H9 (cell line): ENCODE data around the gene HPCAL1. TPM values are rescaled to one million over a fixed set of nuclear protein-coding genes. Genes with fewer than 3 reads are reported as not detected.
A peak's percentile ranks its signal among the peaks of the same experiment; 100 is the strongest.

Experiments
- DNase-seq: peaks from one replicate; pipeline ENCODE4 v3.0.0-alpha.2; 2017
- H2AFZ ChIP-seq: one replicate; pipeline ENCODE4 v1.6.1; 2013; ENCODE audit warnings: mild to moderate bottlenecking, low read length, control low read depth, moderate library complexity
- H2AK5ac ChIP-seq: 2 replicates; pipeline ENCODE4 v1.6.1; 2013; ENCODE audit warnings: low read length, control low read depth, mixed read lengths; ENCODE audit not compliant: insufficient read length
- H2BK120ac ChIP-seq: one replicate; pipeline ENCODE4 v1.6.1; 2013; ENCODE audit warnings: low read depth, mild to moderate bottlenecking, low read length, control low read depth, inconsistent platforms; ENCODE audit not compliant: poor library complexity, severe bottlenecking
- H2BK12ac ChIP-seq: 2 replicates; pipeline ENCODE4 v1.6.1; 2013; ENCODE audit warnings: low read length, control low read depth, mixed read lengths, low read depth; ENCODE audit not compliant: insufficient read length
- H2BK15ac ChIP-seq: 2 replicates; pipeline ENCODE4 v1.6.1; 2013; ENCODE audit warnings: low read depth, low read length, control low read depth
- H2BK20ac ChIP-seq: one replicate; pipeline ENCODE4 v1.6.1; 2013; ENCODE audit warnings: low read depth, mild to moderate bottlenecking, low read length, control low read depth, inconsistent platforms; ENCODE audit not compliant: poor library complexity, severe bottlenecking
- H2BK5ac ChIP-seq: 2 replicates; pipeline ENCODE4 v1.6.1; 2013; ENCODE audit warnings: low read length, control low read depth, mixed read lengths; ENCODE audit not compliant: insufficient read length
- H3K14ac ChIP-seq: 2 replicates; pipeline ENCODE4 v1.6.1; 2013; ENCODE audit warnings: low read length, control low read depth; ENCODE audit not compliant: insufficient read depth
- H3K18ac ChIP-seq: 2 replicates; pipeline ENCODE4 v1.6.1; 2013; ENCODE audit warnings: low read depth, mild to moderate bottlenecking, mixed read lengths, low read length, control low read depth; ENCODE audit not compliant: insufficient read length
- H3K23ac ChIP-seq: 2 replicates; pipeline ENCODE4 v1.6.1; 2013; ENCODE audit warnings: low read length, control low read depth, mixed read lengths, low read depth; ENCODE audit not compliant: insufficient read length
- H3K23me2 ChIP-seq: 2 replicates; pipeline ENCODE4 v1.6.1; 2013; ENCODE audit warnings: low read depth, mild to moderate bottlenecking, mixed read lengths, low read length, control low read depth; ENCODE audit not compliant: insufficient read length, poor library complexity, severe bottlenecking
- H3K27ac ChIP-seq: 2 replicates; pipeline ENCODE4 v1.5.1; 2013; ENCODE audit warnings: low read length, control low read depth, mixed read lengths, low read depth; ENCODE audit not compliant: insufficient read length
- H3K27me3 ChIP-seq: 2 replicates; pipeline ENCODE4 v1.6.1; 2013; ENCODE audit warnings: low read length, control low read depth, inconsistent platforms; ENCODE audit not compliant: insufficient read depth
- H3K4ac ChIP-seq: 2 replicates; pipeline ENCODE4 v1.6.1; 2013; ENCODE audit warnings: low read depth, mild to moderate bottlenecking, control low read depth, inconsistent platforms, low read length, moderate library complexity
- H3K4me1 ChIP-seq: 2 replicates; pipeline ENCODE4 v1.6.1; 2013; ENCODE audit warnings: low read length, control low read depth, inconsistent platforms; ENCODE audit not compliant: insufficient read depth
- H3K4me2 ChIP-seq: 2 replicates; pipeline ENCODE4 v1.6.1; 2013; ENCODE audit warnings: low read length, control low read depth, mixed read lengths; ENCODE audit not compliant: insufficient read length, insufficient read depth
- H3K56ac ChIP-seq: 2 replicates; pipeline ENCODE4 v1.6.1; 2013; ENCODE audit warnings: low read depth, mild to moderate bottlenecking, mixed read lengths, low read length, control low read depth; ENCODE audit not compliant: insufficient read length
- H3K79me1 ChIP-seq: 2 replicates; pipeline ENCODE4 v1.6.1; 2013; ENCODE audit warnings: low read depth, mild to moderate bottlenecking, moderate library complexity, low read length, control low read depth, inconsistent platforms; ENCODE audit not compliant: insufficient read depth, poor library complexity, severe bottlenecking
- H3K79me2 ChIP-seq: 2 replicates; pipeline ENCODE4 v1.6.1; 2013; ENCODE audit warnings: low read length, control low read depth, inconsistent platforms; ENCODE audit not compliant: insufficient read depth
- H3K9ac ChIP-seq: 2 replicates; pipeline ENCODE4 v1.6.1; 2013; ENCODE audit warnings: low read length, control low read depth, mixed read lengths; ENCODE audit not compliant: insufficient read length; ENCODE audit errors: extremely low read depth
- H3K9me3 ChIP-seq: one replicate; pipeline ENCODE4 v1.6.1; 2013; ENCODE audit warnings: low read depth, low read length, inconsistent platforms; ENCODE audit not compliant: control insufficient read depth
- H3T11ph ChIP-seq: one replicate; pipeline ENCODE4 v1.6.1; 2013; ENCODE audit warnings: mild to moderate bottlenecking, low read length, control low read depth, inconsistent platforms
- H4K20me1 ChIP-seq: one replicate; pipeline ENCODE4 v1.6.1; 2013; ENCODE audit not compliant: control insufficient read depth, insufficient read length, insufficient read depth
- H4K5ac ChIP-seq: 2 replicates; pipeline ENCODE4 v1.6.1; 2013; ENCODE audit warnings: low read depth, mild to moderate bottlenecking, mixed read lengths, low read length, control low read depth; ENCODE audit not compliant: insufficient read length
- H4K8ac ChIP-seq: replicated peaks from 2 replicates; pipeline ENCODE4 v1.6.1; 2013; ENCODE audit warnings: low read length, control low read depth, mixed read lengths, low read depth; ENCODE audit not compliant: insufficient read length
- H4K91ac ChIP-seq: 2 replicates; pipeline ENCODE4 v1.6.1; 2013; ENCODE audit warnings: low read depth, mild to moderate bottlenecking, moderate library complexity, mixed read lengths, low read length, control low read depth; ENCODE audit not compliant: insufficient read length
- H3K27ac Mint-ChIP-seq, 3 experiments: 2 replicates in 2 of 3; 3 replicates in 1 of 3; pipeline ENCODE4 v1.8.0; 2020 to 2021; ENCODE audit warnings: mixed read lengths in 3 of 3, mild to moderate bottlenecking in 1 of 3, moderate library complexity in 1 of 3
- H3K27me3 Mint-ChIP-seq: 2 replicates; pipeline ENCODE4 v1.8.0; 2021; ENCODE audit warnings: low read depth, mild to moderate bottlenecking, moderate library complexity, mixed read lengths
- H3K36me3 Mint-ChIP-seq, 3 experiments: 2 replicates in 2 of 3; 3 replicates in 1 of 3; pipeline ENCODE4 v1.8.0; 2020 to 2021; ENCODE audit warnings: low read depth in 3 of 3, mixed read lengths in 3 of 3; ENCODE audit not compliant: insufficient read depth in 1 of 3
- H3K4me1 Mint-ChIP-seq, 2 experiments: 2 replicates each; pipeline ENCODE4 v1.8.0; 2020; ENCODE audit warnings: mixed read lengths in 2 of 2
- H3K4me3 Mint-ChIP-seq, 2 experiments: 2 replicates in 1 of 2; 3 replicates in 1 of 2; pipeline ENCODE4 v1.8.0; 2020 to 2021; ENCODE audit warnings: mild to moderate bottlenecking in 2 of 2, mixed read lengths in 2 of 2, moderate library complexity in 1 of 2
- H3K9me3 Mint-ChIP-seq, 2 experiments: 2 replicates in 1 of 2; 3 replicates in 1 of 2; pipeline ENCODE4 v1.8.0; 2020; ENCODE audit warnings: mild to moderate bottlenecking in 2 of 2, mixed read lengths in 2 of 2, moderate library complexity in 1 of 2
- CTCF ChIP-seq: fragments of 200-600 bp; sonication (generic); conservative IDR thresholded peaks from 3 replicates; pipeline ENCODE4 v1.8.0; 2021; ENCODE audit warnings: antibody characterized with exemption, mild to moderate bottlenecking
- WGBS: extraction: QIAGEN DNeasy Blood & Tissue Kit; methylation state at CpG from one replicate; pipeline ENCODE4 v1.1.7; 2013; ENCODE audit warnings: missing lambda C conversion rate, low lambda C conversion rate, mixed read lengths; ENCODE audit not compliant: insufficient read length; ENCODE audit errors: extremely low coverage; 5-methylcytosine and 5-hydroxymethylcytosine counted together
- total RNA-seq: library from RNA; stranded (reverse); gene quantifications from 2 replicates; pipeline ENCODE4 v1.2.1, GENCODE V29; 2021

HPCAL1 gene
- total RNA-seq, 1 experiment from 2014 or later = 4.7 TPM

- H2BK20ac ChIP-seq = no peak overlapping the region
- H3K79me1 ChIP-seq = no peaks in the 10 kb centered on the region
- peaks cover 2% of the 10 kb centered on the region; the same call in 1 of the 2 replicates for H3K79me2 ChIP-seq
- Mint-ChIP-seq H3K4me1 (peaks cover 6 to 9% of the 10 kb centered on the region in 2 experiments; a peak in 3 of 4 replicates), H3K27me3 (no peaks in the 10 kb centered on the region), H3K9me3 (no peaks in the 10 kb centered on the region), H3K36me3 (no peaks in the 10 kb centered on the region), H3K27ac (no peak overlapping the region), H3K4me3 (no peak overlapping the region)
- no peaks in the 10 kb centered on the region for H3K4me1 ChIP-seq
- no peak overlapping the region for H2BK12ac ChIP-seq
- H4K5ac ChIP-seq = no peak overlapping the region
- no peak overlapping the region for H3K23ac ChIP-seq
- no peak overlapping the region for H3K9ac ChIP-seq
- no peak overlapping the region for H3K27ac ChIP-seq
- no peaks in the 10 kb centered on the region for H4K20me1 ChIP-seq
- no CpG with 5 or more reads among the region's 12 CpGs for WGBS
- TF ChIP-seq CTCF = no peak
- no peaks in the 10 kb centered on the region for H3K9me3 ChIP-seq
- H2BK120ac ChIP-seq = no peak overlapping the region
- H4K8ac ChIP-seq = no peak overlapping the region
- no peak overlapping the region for H2BK15ac ChIP-seq
- H4K91ac ChIP-seq = peak overlapping the region; percentile 78
- no peak overlapping the region for H3K4me2 ChIP-seq
- H2AK5ac ChIP-seq = no peak overlapping the region
- no peak for DNase-seq
- H3K27me3 ChIP-seq = no peaks in the 10 kb centered on the region
- H2BK5ac ChIP-seq = no peak overlapping the region
- H3T11ph ChIP-seq = no peak overlapping the region
- H2AFZ ChIP-seq = no peak overlapping the region
- H3K18ac ChIP-seq = no peak overlapping the region
- no peaks in the 10 kb centered on the region for H3K23me2 ChIP-seq
- no peak overlapping the region for H3K4ac ChIP-seq
- no peak overlapping the region; the same call in 1 of the 2 replicates for H3K14ac ChIP-seq
- no peak overlapping the region for H3K56ac ChIP-seq
Observed at GRCh38 chr2:10365412-10365811, 62.7 kb downstream of the HPCAL1 start.
